Bronchial epithelial cell (primary cell): Measurements from ENCODE around the gene CXCL6. TPM values are rescaled to one million over a fixed set of nuclear protein-coding genes. Genes with fewer than 3 reads are reported as not detected.

Experiments
- DNase-seq: peaks from one replicate; pipeline ENCODE4 v3.0.0-alpha.2; 2010; ENCODE audit warnings: low read depth
- FAIRE-seq: peaks from 2 replicates; lab custom pipeline; 2011; peaks lifted over from hg19 to GRCh38; lab: Jason Lieb, UNC
- H3K27me3 ChIP-seq: 2 replicates; pipeline ENCODE4 v1.5.1; 2011; ENCODE audit warnings: low read length; ENCODE audit not compliant: control insufficient read depth, insufficient read depth
- H3K36me3 ChIP-seq: 2 replicates; pipeline ENCODE4 v1.5.1; 2011; ENCODE audit warnings: low read length; ENCODE audit not compliant: control insufficient read depth, insufficient read depth
- H3K4me3 ChIP-seq: 2 replicates; pipeline ENCODE4 v1.5.1; 2011; ENCODE audit warnings: mild to moderate bottlenecking, low read depth, low read length, control low read depth
- CTCF ChIP-seq: IDR thresholded peaks from 2 replicates; pipeline ENCODE4 v1.5.1; 2011; ENCODE audit warnings: mild to moderate bottlenecking, moderate library complexity, low read length, control low read depth, inconsistent platforms; ENCODE audit not compliant: insufficient read depth, severe bottlenecking
- total RNA-seq: library from RNA; depleted of rRNA; stranded (reverse); fragments of >200 nt; gene quantifications from 2 replicates; pipeline ENCODE4 v1.2.1, GENCODE V29; 2014

The CXCL6 gene
- total RNA-seq, 1 donor from 2014 or later, result not detected

GRCh38 chr4:73803213-73803612, 33.3 kb upstream of the CXCL6 start:
- DNase-seq (no peak), FAIRE-seq (no peak)
- H3K4me3 ChIP-seq, result no peak overlapping the region
- no peak for TF ChIP-seq CTCF
- no peaks in the 10 kb centered on the region for H3K36me3 ChIP-seq
- no peaks in the 10 kb centered on the region for H3K27me3 ChIP-seq

- FAIRE-seq (no peak), DNase-seq (no peak)
- H3K27me3 ChIP-seq, result no peaks in the 10 kb centered on the region
- TF ChIP-seq CTCF, result no peak
- no peak overlapping the region for H3K4me3 ChIP-seq
- no peaks in the 10 kb centered on the region for H3K36me3 ChIP-seq
Observed at GRCh38 chr4:73810191-73810590, 26.3 kb upstream of the CXCL6 start.

- Histone ChIP-seq H3K27me3 (no peaks in the 10 kb centered on the region), H3K4me3 (no peak overlapping the region), H3K36me3 (no peaks in the 10 kb centered on the region)
- no peak for TF ChIP-seq CTCF
- no peak for FAIRE-seq
- no peak for DNase-seq
Observed at GRCh38 chr4:73811841-73812240, 24.6 kb upstream of the CXCL6 start.

GRCh38 chr4:73814679-73815078, 21.8 kb upstream of the CXCL6 start:
- FAIRE-seq (no peak), DNase-seq (peak; percentile 90)
- H3K4me3 ChIP-seq, result no peak overlapping the region
- TF ChIP-seq CTCF, result no peak
- H3K27me3 ChIP-seq, result no peaks in the 10 kb centered on the region
- H3K36me3 ChIP-seq, result no peaks in the 10 kb centered on the region

- Histone ChIP-seq H3K4me3 (no peak overlapping the region), H3K36me3 (no peaks in the 10 kb centered on the region), H3K27me3 (no peaks in the 10 kb centered on the region)
- DNase-seq (peak; percentile 77), FAIRE-seq (peak; percentile 13)
- no peak for TF ChIP-seq CTCF
Observed at GRCh38 chr4:73815145-73815544, 21.3 kb upstream of the CXCL6 start.

- no peak for TF ChIP-seq CTCF
- no peaks in the 10 kb centered on the region for H3K36me3 ChIP-seq
- FAIRE-seq (peak; percentile 43), DNase-seq (peak; percentile 92)
- no peaks in the 10 kb centered on the region for H3K27me3 ChIP-seq
- no peak overlapping the region for H3K4me3 ChIP-seq
Observed at GRCh38 chr4:73816814-73817213, 19.7 kb upstream of the CXCL6 start.
